H1 (cell line): ENCODE measurements around the gene AK5. TPM values are rescaled to one million over a fixed set of nuclear protein-coding genes. Genes with fewer than 3 reads are reported as not detected.
"Not testable (repeated sequence)": the region's sequence is repeated elsewhere in the genome, so short reads cannot be mapped to it uniquely, and the experiment has no call there.

Experiments used
- CTCF ChIA-PET: fragments of 300-600 bp; sonication (Branson Sonifier 250); formaldehyde crosslinking; loops from one replicate; lab custom pipeline; 2021; ENCODE audit not compliant: partially characterized antibody; lab: Charles Lee
- POLR2A ChIA-PET: fragments of 300-600 bp; sonication (Branson Sonifier 250); formaldehyde crosslinking; loops from one replicate; lab custom pipeline; 2021; ENCODE audit warnings: inconsistent platforms; ENCODE audit not compliant: partially characterized antibody; lab: Charles Lee
- DNase-seq, 2 experiments: peaks; one replicate each; pipeline versions ENCODE4 v3.0.0 to v3.0.0-alpha.2; 2010 to 2022; ENCODE audit warnings: low spot score in 2 of 2, low read depth in 1 of 2, mixed read lengths in 1 of 2
- FAIRE-seq: peaks from 2 replicates; lab custom pipeline; 2011; peaks lifted over from hg19 to GRCh38; lab: Jason Lieb, UNC
- H2AFZ ChIP-seq: 2 replicates; pipeline ENCODE4 v1.8.1; 2012; ENCODE audit warnings: low read length, inconsistent platforms
- H2AK5ac ChIP-seq: 2 replicates; pipeline ENCODE4 v1.6.1; 2013; ENCODE audit warnings: low read depth, low read length
- H2BK120ac ChIP-seq: replicated peaks from 2 replicates; pipeline ENCODE3; 2013; ENCODE audit warnings: low read depth, low read length, inconsistent platforms
- H2BK12ac ChIP-seq: 2 replicates; pipeline ENCODE4 v1.6.1; 2013; ENCODE audit warnings: low read depth, low read length
- H2BK15ac ChIP-seq: 2 replicates; pipeline ENCODE4 v1.6.1; 2013; ENCODE audit warnings: low read length
- H2BK20ac ChIP-seq: 2 replicates; pipeline ENCODE4 v1.6.1; 2013; ENCODE audit warnings: low read length
- H2BK5ac ChIP-seq: 2 replicates; pipeline ENCODE4 v1.6.1; 2013; ENCODE audit warnings: low read depth, low read length
- H3K14ac ChIP-seq: 2 replicates; pipeline ENCODE4 v1.6.1; 2013; ENCODE audit warnings: inconsistent platforms; ENCODE audit not compliant: insufficient read length
- H3K18ac ChIP-seq: 2 replicates; pipeline ENCODE4 v1.6.1; 2013; ENCODE audit warnings: low read length; ENCODE audit errors: extremely low read depth
- H3K23ac ChIP-seq: 2 replicates; pipeline ENCODE4 v1.6.1; 2013; ENCODE audit warnings: inconsistent platforms; ENCODE audit not compliant: insufficient read length
- H3K23me2 ChIP-seq: 2 replicates; pipeline ENCODE4 v1.6.1; 2013; ENCODE audit warnings: low read depth, low read length
- H3K27ac ChIP-seq: 2 replicates; pipeline ENCODE4 v1.6.1; 2011; ENCODE audit warnings: low read depth, low read length, inconsistent platforms
- H3K27me3 ChIP-seq, 4 experiments: replicated peaks in 1 of 4; 1 replicate in 1 of 4; 2 replicates in 3 of 4; pipeline versions ENCODE4 v1.6.1 to v1.8.1; 2011 to 2013; ENCODE audit warnings: low read length in 3 of 4, mild to moderate bottlenecking in 3 of 4, inconsistent platforms in 2 of 4, mixed read lengths in 2 of 4, moderate library complexity in 1 of 4; ENCODE audit not compliant: control insufficient read depth in 3 of 4, insufficient read depth in 3 of 4; ENCODE audit errors: extremely low read depth in 1 of 4
- H3K36me3 ChIP-seq, 4 experiments: 2 replicates each; pipeline versions ENCODE4 v1.6.1 to v1.8.1; 2011 to 2013; ENCODE audit warnings: mild to moderate bottlenecking in 4 of 4, low read length in 3 of 4, moderate library complexity in 2 of 4, control low read depth in 1 of 4, inconsistent platforms in 1 of 4; ENCODE audit not compliant: insufficient read depth in 4 of 4, control insufficient read depth in 2 of 4
- H3K4ac ChIP-seq: replicated peaks from 2 replicates; pipeline ENCODE3; 2013; ENCODE audit warnings: low read length, low read depth, mixed read lengths, inconsistent platforms; ENCODE audit not compliant: insufficient read length
- H3K4me1 ChIP-seq, 4 experiments: replicated peaks in 1 of 4; 1 replicate in 1 of 4; 2 replicates in 3 of 4; pipeline versions ENCODE4 v1.6.1 to v1.8.1; 2011 to 2013; ENCODE audit warnings: low read length in 3 of 4, inconsistent platforms in 2 of 4, mixed read lengths in 1 of 4; ENCODE audit not compliant: insufficient read depth in 4 of 4, control insufficient read depth in 3 of 4
- H3K4me2 ChIP-seq, 2 experiments: 2 replicates each; pipeline versions ENCODE4 v1.6.1 to v1.8.1; 2011 to 2013; ENCODE audit warnings: low read depth in 2 of 2, low read length in 2 of 2, control low read depth in 1 of 2, inconsistent platforms in 1 of 2, mild to moderate bottlenecking in 1 of 2; ENCODE audit not compliant: insufficient read depth in 1 of 2
- H3K4me3 ChIP-seq, 4 experiments: fragments of 200-600, 300-600 bp in 1 of 4; sonication (generic), shearing (Covaris generic), sonication (Bioruptor Twin) in 1 of 4; 2 replicates each; pipeline versions ENCODE4 v1.5.1 to v1.8.1; 2011 to 2016; ENCODE audit warnings: low read length in 4 of 4, low read depth in 3 of 4, control low read depth in 2 of 4, inconsistent platforms in 2 of 4, mild to moderate bottlenecking in 2 of 4, mixed read lengths in 1 of 4, moderate library complexity in 1 of 4; ENCODE audit not compliant: insufficient read depth in 2 of 4; ENCODE audit errors: extremely low read depth in 1 of 4
- H3K56ac ChIP-seq: replicated peaks from 2 replicates; pipeline ENCODE3; 2013; ENCODE audit warnings: low read depth, mild to moderate bottlenecking, mixed read lengths, low read length, inconsistent platforms; ENCODE audit not compliant: insufficient read length
- H3K79me1 ChIP-seq: 2 replicates; pipeline ENCODE4 v1.6.1; 2013; ENCODE audit warnings: low read depth, low read length, control low read depth
- H3K79me2 ChIP-seq, 2 experiments: 2 replicates each; pipeline versions ENCODE4 v1.6.1 to v1.8.1; 2012 to 2013; ENCODE audit warnings: low read length in 2 of 2, mild to moderate bottlenecking in 2 of 2, inconsistent platforms in 1 of 2; ENCODE audit not compliant: insufficient read depth in 2 of 2, control insufficient read depth in 1 of 2
- H3K9ac ChIP-seq, 4 experiments: replicated peaks in 1 of 4; 1 replicate in 1 of 4; 2 replicates in 3 of 4; pipeline versions ENCODE4 v1.6.1 to v1.8.1; 2011 to 2013; ENCODE audit warnings: low read depth in 3 of 4, low read length in 3 of 4, control low read depth in 2 of 4, mild to moderate bottlenecking in 2 of 4, moderate library complexity in 2 of 4, inconsistent platforms in 1 of 4; ENCODE audit errors: extremely low read depth in 1 of 4
- H3K9me3 ChIP-seq, 2 experiments: 2 replicates each; pipeline versions ENCODE4 v1.6.1 to v1.8.1; 2012 to 2013; ENCODE audit warnings: mild to moderate bottlenecking in 2 of 2, moderate library complexity in 2 of 2, control low read depth in 1 of 2, inconsistent platforms in 1 of 2, low read depth in 1 of 2, low read length in 1 of 2, mixed read lengths in 1 of 2; ENCODE audit not compliant: insufficient read depth in 2 of 2
- H4K20me1 ChIP-seq, 2 experiments: replicated peaks in 1 of 2; 2 replicates each; pipeline versions ENCODE3 to v1.8.1; 2011 to 2013; ENCODE audit warnings: inconsistent platforms in 2 of 2, low read length in 2 of 2, mild to moderate bottlenecking in 1 of 2; ENCODE audit not compliant: insufficient read depth in 2 of 2, control insufficient read depth in 1 of 2
- H4K5ac ChIP-seq: 2 replicates; pipeline ENCODE4 v1.6.1; 2013; ENCODE audit warnings: low read length, low read depth, mixed read lengths, inconsistent platforms; ENCODE audit not compliant: insufficient read length
- H4K8ac ChIP-seq: 2 replicates; pipeline ENCODE4 v1.8.0; 2013; ENCODE audit warnings: mild to moderate bottlenecking, moderate library complexity, low read length, inconsistent platforms; ENCODE audit not compliant: insufficient read depth; ENCODE audit errors: extremely low read depth
- H4K91ac ChIP-seq: replicated peaks from 2 replicates; pipeline ENCODE3; 2013; ENCODE audit warnings: low read length, mixed read lengths, inconsistent platforms; ENCODE audit not compliant: insufficient read length
- CEBPB ChIP-seq: IDR thresholded peaks from 2 replicates; pipeline ENCODE4 v1.6.1; 2012; ENCODE audit warnings: low read depth, low read length
- WGBS, 2 experiments: shearing (Covaris generic) in 1 of 2; methylation state at CpG; one replicate each; pipeline versions ENCODE4 v1.1.6 to v1.1.7; 2013 to 2015; ENCODE audit warnings: low lambda C conversion rate in 2 of 2, mixed read lengths in 2 of 2, inconsistent platforms in 1 of 2, low coverage in 1 of 2, missing lambda C conversion rate in 1 of 2; ENCODE audit not compliant: insufficient replicate concordance in 2 of 2, insufficient coverage in 1 of 2, insufficient read length in 1 of 2; ENCODE audit errors: extremely low coverage in 1 of 2, missing lambda C conversion rate in 1 of 2; 5-methylcytosine and 5-hydroxymethylcytosine counted together
- polyA plus RNA-seq, 7 experiments: library from polyadenylated mRNA; depleted of rRNA in 3 of 7; stranded (reverse) in 5 of 7; unstranded in 2 of 7; fragments of >200 nt in 5 of 7; fragments of 200-250 nt in 2 of 7; gene quantifications; 1 replicate in 5 of 7; 2 replicates in 1 of 7; 4 replicates in 1 of 7; pipeline versions ENCODE4 v1.2.1 to v1.2.3, GENCODE V29; 2011 to 2013; ENCODE audit warnings: missing spikeins in 2 of 7, mixed read lengths in 2 of 7
- total RNA-seq: library from RNA; stranded (reverse); fragmentation: NEBNext Ultra II Directional; extraction: Animal tissue kit (Norgen Biotek cat#: 25700); gene quantifications from 2 replicates; pipeline ENCODE4 v1.2.1, GENCODE V29; 2021

Gene AK5
- total and polyA plus RNA-seq, 2 of the 8 experiments (the other 6 are each of a cell fraction or from before 2014, with no cell fraction given) = 2.0 to 7.1 TPM

- not testable (repeated sequence) for H2AK5ac ChIP-seq, H2BK20ac ChIP-seq, H3K4me1 ChIP-seq, DNase-seq, H3K18ac ChIP-seq, FAIRE-seq, H3K36me3 ChIP-seq, H4K8ac ChIP-seq, H2BK12ac ChIP-seq, H3K14ac ChIP-seq, H3K4me2 ChIP-seq, H2BK120ac ChIP-seq, H3K27me3 ChIP-seq, H3K9ac ChIP-seq, H2AFZ ChIP-seq, H2BK5ac ChIP-seq
- TF ChIP-seq CEBPB = 0 out of 2 replicates have a peak, but pooled peaks have one; percentile 33
- TF ChIP-seq, all 59 proteins: peak for 1; not testable (repeated sequence) for 58
- CTCF ChIA-PET = interaction anchor here (0.7 to 2.2 kb wide), 4 partner anchors 10 to 178 kb away, joined by 3 to 10 read pairs (median 5); no protein-coding TSS in a partner anchor
- H2BK15ac ChIP-seq, POLR2A ChIA-PET, H3K9me3 ChIP-seq, H3K23ac ChIP-seq, H3K56ac ChIP-seq, H3K4ac ChIP-seq, H3K79me2 ChIP-seq, H4K20me1 ChIP-seq, H3K23me2 ChIP-seq, H3K27ac ChIP-seq, H4K5ac ChIP-seq, H3K79me1 ChIP-seq, H4K91ac ChIP-seq, H3K4me3 ChIP-seq: not testable (repeated sequence)
- 97% methylated on average over 4 of the region's 5 CpGs; no CpG with 5 or more reads in 1 of the 2 experiments for WGBS, 2 experiments
Measured at GRCh38 chr1:77312364-77312763, 30.5 kb downstream of the AK5 start.
